Stromal cell of bone marrow (primary cell): ENCODE measurements around the gene PRXL2C.

ENCODE experiments used
- DNase-seq: peaks from one replicate; pipeline ENCODE4 v3.0.0-alpha.2; 2012; ENCODE audit warnings: low read depth

PRXL2C gene

GRCh38 chr9:96612105-96612965 is 42.8 kb downstream of the PRXL2C start:
- DNase-seq: peak; percentile 80

- DNase-seq: no peak
Measured at GRCh38 chr9:96611302-96611701, 43.8 kb downstream of the PRXL2C start.

DNA sequence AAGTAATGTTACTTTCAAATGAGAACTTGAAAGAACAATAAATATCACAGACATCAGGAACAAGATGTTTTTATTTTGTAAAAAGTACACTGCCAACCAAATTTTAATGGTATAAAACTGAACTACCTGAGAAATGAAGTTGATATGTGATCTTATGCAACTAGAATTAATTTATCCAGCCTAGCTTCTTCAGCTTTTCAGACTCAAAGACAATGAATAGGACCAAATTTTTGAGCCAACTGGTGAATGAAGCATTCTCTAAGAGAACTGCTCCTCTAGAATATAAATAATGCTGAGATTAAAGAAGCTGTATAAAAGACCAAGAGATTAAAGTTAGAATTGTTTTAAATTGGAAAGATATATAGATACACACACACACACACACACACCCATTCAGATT is 45.4 kb downstream of the PRXL2C start:
- no peak for DNase-seq

GRCh38 chr9:96607971-96608370 is 47.1 kb downstream of the PRXL2C start:
- no peak for DNase-seq

DNA sequence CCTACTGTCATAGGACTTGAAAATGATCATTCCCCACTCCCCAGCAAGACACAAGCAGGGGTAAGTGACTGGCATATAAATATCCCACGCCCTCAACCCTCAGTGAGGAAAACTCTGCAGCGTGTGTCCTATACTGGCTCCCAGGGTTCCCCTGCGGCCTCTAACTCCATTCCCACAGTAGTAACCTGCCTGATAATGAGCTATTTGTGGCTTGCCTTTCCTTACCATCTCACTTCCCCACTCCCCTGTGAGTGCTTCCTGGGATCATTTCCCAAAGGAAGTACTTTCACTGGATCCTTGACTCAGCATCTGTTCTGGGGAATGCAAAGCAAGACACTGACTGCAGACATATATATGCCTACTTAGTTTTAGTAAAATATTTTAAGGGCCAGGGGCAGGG is 49.8 kb downstream of the PRXL2C start:
- DNase-seq: no peak

GRCh38 chr9:96604004-96604319 is 51.2 kb downstream of the PRXL2C start:
- peak; percentile 68 for DNase-seq

GRCh38 chr9:96603305-96604003 is 51.7 kb downstream of the PRXL2C start:
- peak; percentile 58 for DNase-seq

DNA sequence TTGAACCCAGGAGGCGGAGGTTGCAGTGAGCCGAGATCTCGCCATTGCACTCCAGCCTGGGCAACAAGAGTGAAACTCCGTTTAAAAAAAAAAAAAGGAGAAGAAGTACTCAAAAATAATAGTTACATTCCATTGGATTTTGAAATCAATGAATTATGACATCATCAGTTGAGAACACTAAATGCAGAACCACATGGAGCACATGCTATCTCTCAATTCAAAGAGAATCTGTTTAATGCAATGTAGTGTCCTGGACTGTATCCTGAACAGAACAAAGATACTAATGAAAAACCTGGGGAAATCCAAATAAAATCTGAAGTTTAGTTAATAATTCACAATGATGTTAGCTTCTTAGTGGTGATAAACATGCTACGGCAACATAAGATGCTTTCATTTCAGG is 55.8 kb downstream of the PRXL2C start:
- DNase-seq: no peak

- DNase-seq: no peak
Measured at GRCh38 chr9:96596601-96597111, 58.5 kb downstream of the PRXL2C start.
